K562 (cell line): Measurements from ENCODE around the gene TNNT3. TPM values are rescaled to one million over a fixed set of nuclear protein-coding genes. Genes with fewer than 3 reads are reported as not detected.

Source experiments
- ATAC-seq: fragments of 200-7000 bp; cut with Tn5 transposase; 3 replicates; pipeline ENCODE4 v1.9.1; 2020; ENCODE audit warnings: moderate library complexity
- BruUV-seq: library from RNA; stranded (reverse); fragments of 400-500 nt; replicated peaks from 2 replicates; lab custom pipeline; 2021; lab: Mats Ljungman, UMichigan
- CTCF ChIA-PET: fragments of 300-600 bp; formaldehyde crosslinking; extraction: SDS; loops from one replicate; lab custom pipeline; 2021; ENCODE audit warnings: low intra/inter-chr PET ratio; lab: Yijun Ruan, JAX
- POLR2A ChIA-PET: fragments of 300-600, 350-650 bp; sonication (Branson Sonifier 250); formaldehyde crosslinking; extraction: SDS; loops from one replicate; lab custom pipeline; 2021; ENCODE audit warnings: antibody characterized with exemption, inconsistent platforms; lab: Yijun Ruan, JAX
- DNase-seq, 4 experiments: peaks; one replicate each; pipeline versions ENCODE4 v3.0.0 to v3.0.0-alpha.2; 2011 to 2018; ENCODE audit warnings: low spot score in 3 of 4, mixed read lengths in 3 of 4; ENCODE audit errors: extremely low read depth in 1 of 4
- FAIRE-seq: peaks from 2 replicates; lab custom pipeline; 2011; peaks lifted over from hg19 to GRCh38; lab: Jason Lieb, UNC
- H2AFZ ChIP-seq: 2 replicates; pipeline ENCODE4 v1.6.0; 2011; ENCODE audit warnings: low read depth, low read length, control low read depth, inconsistent platforms
- H3K27ac ChIP-seq: fragments of 200-600 bp; 3 replicates; pipeline ENCODE4 v1.8.0; 2011; ENCODE audit warnings: low read depth, mild to moderate bottlenecking, control low read depth, inconsistent platforms, low read length, moderate library complexity, mixed read lengths; ENCODE audit errors: extremely low read depth
- H3K27me3 ChIP-seq, 2 experiments: fragments of 300-600 bp in 1 of 2; 2 replicates in 1 of 2; 3 replicates in 1 of 2; pipeline versions ENCODE4 v1.6.0 to v1.8.0; 2011; ENCODE audit warnings: inconsistent platforms in 2 of 2, low read length in 2 of 2, mild to moderate bottlenecking in 1 of 2, mixed read lengths in 1 of 2, moderate library complexity in 1 of 2; ENCODE audit not compliant: control insufficient read depth in 2 of 2, insufficient read depth in 2 of 2
- H3K36me3 ChIP-seq: fragments of 300-600 bp; 3 replicates; pipeline ENCODE4 v1.8.0; 2011; ENCODE audit warnings: mild to moderate bottlenecking, low read length, inconsistent platforms; ENCODE audit not compliant: control insufficient read depth, insufficient read depth
- H3K4me1 ChIP-seq, 2 experiments: fragments of 200-600 bp in 1 of 2; replicated peaks in 1 of 2; 2 replicates in 1 of 2; 3 replicates in 1 of 2; pipeline versions ENCODE4 v1.5.1 to v1.8.0; 2011; ENCODE audit warnings: inconsistent platforms in 2 of 2, low read length in 2 of 2, mild to moderate bottlenecking in 1 of 2, mixed read lengths in 1 of 2, moderate library complexity in 1 of 2; ENCODE audit not compliant: control insufficient read depth in 2 of 2, insufficient read depth in 2 of 2
- H3K4me2 ChIP-seq: 2 replicates; pipeline ENCODE4 v1.6.1; 2011; ENCODE audit warnings: low read length, control low read depth, inconsistent platforms, mixed read lengths; ENCODE audit not compliant: insufficient read depth
- H3K4me3 ChIP-seq: fragments of 200-600 bp; sonication (generic), shearing (Covaris generic); 2 replicates; pipeline ENCODE4 v1.5.1; 2016; ENCODE audit warnings: control low read depth, inconsistent platforms
- H3K79me2 ChIP-seq: fragments of 200-600 bp; 3 replicates; pipeline ENCODE4 v1.8.0; 2011; ENCODE audit warnings: low read length, inconsistent platforms; ENCODE audit not compliant: control insufficient read depth, insufficient read depth
- H3K9ac ChIP-seq, 2 experiments: 2 replicates each; pipeline versions ENCODE4 v1.6.0 to v1.6.1; 2011; ENCODE audit warnings: low read depth in 2 of 2, low read length in 2 of 2, control low read depth in 1 of 2, inconsistent platforms in 1 of 2, mild to moderate bottlenecking in 1 of 2, mixed read lengths in 1 of 2; ENCODE audit not compliant: insufficient read depth in 1 of 2
- H3K9me1 ChIP-seq: one replicate; pipeline ENCODE4 v1.6.0; 2011; ENCODE audit warnings: inconsistent platforms, mild to moderate bottlenecking, low read length, moderate library complexity; ENCODE audit not compliant: control insufficient read depth, insufficient read depth
- H3K9me3 ChIP-seq: replicated peaks from 2 replicates; pipeline ENCODE4 v1.5.1; 2011; ENCODE audit warnings: low read depth, low read length, inconsistent platforms; ENCODE audit not compliant: control insufficient read depth, insufficient read depth
- H4K20me1 ChIP-seq: replicated peaks from 2 replicates; pipeline ENCODE4 v1.6.1; 2011; ENCODE audit warnings: low read length, inconsistent platforms, mixed read lengths; ENCODE audit not compliant: control insufficient read depth, insufficient read depth
- ATF7 ChIP-seq: fragments of 450-650 bp; IDR thresholded peaks from 2 replicates; pipeline ENCODE4 v1.7.1; 2014; ENCODE audit warnings: mild to moderate bottlenecking, moderate library complexity
- C11orf30 ChIP-seq: fragments of 450-650 bp; IDR thresholded peaks from 2 replicates; pipeline ENCODE4 v1.6.1; 2016; ENCODE audit warnings: low read depth, mild to moderate bottlenecking
- CHCHD3 ChIP-seq: fragments of 250-450 bp; sonication (Bioruptor Pico); IDR thresholded peaks from 2 replicates; pipeline ENCODE4 v2.1.2; 2022; ENCODE audit warnings: mild to moderate bottlenecking
- DIDO1 ChIP-seq: fragments of 450-650 bp; IDR thresholded peaks from 2 replicates; pipeline ENCODE4 v1.6.1; 2016; ENCODE audit warnings: low read depth, missing biosample characterization, missing genetic modification characterization
- HDGF ChIP-seq: fragments of 450-650 bp; IDR thresholded peaks from 2 replicates; pipeline ENCODE4 v1.6.1; 2016
- MCM5 ChIP-seq: fragments of 450-650 bp; IDR thresholded peaks from 2 replicates; pipeline ENCODE4 v1.6.1; 2016; ENCODE audit warnings: low read depth
- MCM7 ChIP-seq, 2 experiments: fragments of 450-650 bp; IDR thresholded peaks; 2 replicates each; pipeline ENCODE4 v1.6.1; 2016 to 2018
- RHOXF2B ChIP-seq: fragments of 250-450 bp; sonication (Bioruptor Pico); conservative IDR thresholded peaks from 2 replicates; pipeline ENCODE4 v1.5.1; 2021
- SMAD3 ChIP-seq: fragments of 450-650 bp; formaldehyde crosslinking; conservative IDR thresholded peaks from 2 replicates; pipeline ENCODE4 v1.4.0; 2020; ENCODE audit warnings: mild to moderate bottlenecking
- SMARCA5 ChIP-seq: fragments of 450-650 bp; IDR thresholded peaks from 2 replicates; pipeline ENCODE4 v1.6.1; 2016
- TOE1 ChIP-seq, 2 experiments: fragments of 450-650 bp in 1 of 2; sonication (generic) in 1 of 2; formaldehyde crosslinking in 1 of 2; IDR thresholded peaks; 2 replicates each; pipeline versions ENCODE4 v1.7.1 to v1.8.0; 2016 to 2022; ENCODE audit warnings: borderline replicate concordance in 2 of 2, mild to moderate bottlenecking in 2 of 2, antibody characterized with exemption in 1 of 2, inconsistent platforms in 1 of 2, low read depth in 1 of 2, missing genetic modification reagents in 1 of 2, moderate library complexity in 1 of 2
- ZNF146 ChIP-seq: IDR thresholded peaks from one replicate; pipeline ENCODE4 v1.6.1; 2018; ENCODE audit warnings: missing compliant biosample characterization; ENCODE audit not compliant: unreplicated experiment
- ZNF431 ChIP-seq: sonication (generic); formaldehyde crosslinking; IDR thresholded peaks from 2 replicates; pipeline ENCODE4 v1.8.0; 2022; ENCODE audit warnings: mild to moderate bottlenecking, missing genetic modification reagents
- ZNF699 ChIP-seq: fragments of 250-450 bp; sonication (Bioruptor Pico); IDR thresholded peaks from 2 replicates; pipeline ENCODE4 v1.8.0; 2021; ENCODE audit warnings: mild to moderate bottlenecking, moderate library complexity; ENCODE audit not compliant: insufficient replicate concordance
- ZNF830 ChIP-seq: fragments of 250-450 bp; sonication (Bioruptor Pico); IDR thresholded peaks from 2 replicates; pipeline ENCODE4 v1.5.0; 2021; ENCODE audit warnings: mild to moderate bottlenecking
- WGBS: fragments of 100-300 bp; shearing (Covaris generic); methylation state at CpG from one replicate; pipeline ENCODE4 v1.1.6; 2016; ENCODE audit warnings: low coverage, mixed read lengths; ENCODE audit not compliant: insufficient coverage; ENCODE audit errors: missing lambda C conversion rate; 5-methylcytosine and 5-hydroxymethylcytosine counted together
- in situ Hi-C: fragments of 300-500 bp; cut with MboI; formaldehyde crosslinking; loops from 4 replicates; pipeline ENCODE4 v1.15.0; 2018; ENCODE audit warnings: inconsistent platforms, mixed read lengths
- intact Hi-C: fragments of 100-400 bp; cut with micrococcal nuclease; formaldehyde crosslinking; loops from 2 replicates; pipeline ENCODE4 v1.14.2; 2022
- polyA plus RNA-seq, 8 experiments: library from polyadenylated mRNA; depleted of rRNA in 4 of 8; stranded (reverse) in 5 of 8; unstranded in 3 of 8; fragments of >200 nt; fragmentation: Nextera tagmentation in 2 of 8; fragmentation: Illumina TruSeq in 1 of 8; extraction: Ambion mirVana in 2 of 8; extraction: Trizol in 1 of 8; gene quantifications; 2 replicates each; pipeline versions ENCODE4 v1.2.1 to v1.2.3, GENCODE V29; 2011 to 2014; ENCODE audit warnings: inconsistent platforms in 1 of 8, missing spikeins in 1 of 8
- total RNA-seq, 7 experiments: library from RNA; depleted of rRNA in 6 of 7; stranded (reverse); fragments of >200 nt in 6 of 7; fragmentation: Illumina TruSeq in 2 of 7; extraction: Trizol in 2 of 7; gene quantifications; 2 replicates each; pipeline versions ENCODE4 v1.2.1 to v1.2.3, GENCODE V29; 2011 to 2021; ENCODE audit warnings: low replicate concordance in 1 of 7

The TNNT3 gene
- total and polyA plus RNA-seq, 9 of the 15 experiments (the other 6 are each of a cell fraction or from before 2014, with no cell fraction given) = 0.10 TPM; not detected in 8

- Histone ChIP-seq H4K20me1 (0 out of 2 replicates have a peak, but pooled peaks cover 4% of the 10 kb centered on the region), H3K9me1 (no peaks in the 10 kb centered on the region), H3K9me3 (no peaks in the 10 kb centered on the region), H3K9ac (no peak overlapping the region), H3K4me3 (no peak overlapping the region), H3K36me3 (no peaks in the 10 kb centered on the region), H3K79me2 (no peaks in the 10 kb centered on the region), H3K27me3 (peaks cover 22 to 68% of the 10 kb centered on the region in 2 experiments; a peak in 4 of 5 replicates), H3K27ac (no peak overlapping the region), H2AFZ (no peak overlapping the region), H3K4me1 (peaks cover 0 to 45% of the 10 kb centered on the region in 2 experiments; a peak in 2 of 5 replicates), H3K4me2 (no peak overlapping the region)
- ChIA-PET POLR2A (interaction anchor here (0.6 to 1.2 kb wide), 2 partner anchors 23 to 25 kb away, joined by 3 read pairs; no protein-coding TSS in a partner anchor), CTCF (interaction anchor here (0.7 kb wide), 1 partner anchor 1293 kb away, joined by 3 read pairs; no protein-coding TSS in a partner anchor)
- FAIRE-seq (no peak), ATAC-seq (peak; percentile 42), DNase-seq (no peak)
- intact Hi-C loops (no loop called here), in situ Hi-C loops (no loop called here)
- BruUV-seq = no TSS peak
- WGBS = 5% methylated on average over 23 of the region's 34 CpGs
- TF ChIP-seq SMAD3 (CRISPR knock-in tag) (no peak), ZNF146 (CRISPR knock-in tag) (no peak), MCM5 (no peak), ZNF830 (CRISPR knock-in tag) (no peak), ATF7 (no peak), HDGF (no peak), ZNF699 (CRISPR knock-in tag) (no peak), ZNF431 (CRISPR knock-in tag) (no peak), C11orf30 (no peak), RHOXF2B (CRISPR knock-in tag) (no peak), MCM7 (IDR thresholded peaks at IDR 0.05) (no peak), SMARCA5 (no peak), TOE1 (IDR thresholded peaks at IDR 0.05; ENCODE audit: borderline replicate concordance) (no peak), TOE1 (CRISPR knock-in tag; IDR thresholded peaks at IDR 0.05; ENCODE audit: borderline replicate concordance, low read depth) (no peak), DIDO1 (tag) (no peak), CHCHD3 (CRISPR knock-in tag) (no peak)
- TF ChIP-seq, all 486 proteins: peak for 0
Measured at GRCh38 chr11:1936781-1937615, 17.5 kb downstream of the TNNT3 start.
